Daoy (cell line): Measurements from ENCODE around the gene GFRA1. TPM values are rescaled to one million over a fixed set of nuclear protein-coding genes. Genes with fewer than 3 reads are reported as not detected.

Source experiments
- DNase-seq: peaks from one replicate; pipeline ENCODE4 v3.0.0-alpha.2; 2015; ENCODE audit warnings: low read depth
- total RNA-seq: library from RNA; depleted of rRNA; stranded (reverse); fragments of >200 nt; shearing (Covaris generic); gene quantifications from 2 replicates; pipeline ENCODE4 v1.2.3, GENCODE V29; 2014; rRNA removed

GFRA1 gene
- total RNA-seq, 1 experiment from 2014 or later = 1.1 TPM

DNA sequence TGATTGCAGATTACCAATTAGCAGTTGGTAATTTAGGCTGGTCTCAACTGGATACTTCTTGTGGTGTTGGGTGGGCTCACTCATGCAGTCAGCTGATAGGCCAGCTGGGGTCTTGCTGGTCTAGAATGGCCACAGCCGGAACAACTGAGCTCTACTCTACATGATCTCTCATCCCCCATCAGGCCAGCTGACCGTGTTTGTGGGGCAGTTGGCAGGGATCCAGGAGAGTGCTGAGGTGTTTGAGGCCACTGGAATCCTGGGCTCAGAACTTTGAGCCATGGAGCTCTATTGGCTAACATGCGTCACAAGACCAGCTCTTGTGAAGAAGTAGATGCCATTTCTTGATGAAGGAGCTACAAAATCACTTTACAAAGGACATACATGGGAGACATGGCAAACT is 242.4 kb downstream of the GFRA1 start:
- no peak for DNase-seq

- DNase-seq = no peak
Observed at GRCh38 chr10:116029826-116030225, 243.2 kb downstream of the GFRA1 start.

DNA sequence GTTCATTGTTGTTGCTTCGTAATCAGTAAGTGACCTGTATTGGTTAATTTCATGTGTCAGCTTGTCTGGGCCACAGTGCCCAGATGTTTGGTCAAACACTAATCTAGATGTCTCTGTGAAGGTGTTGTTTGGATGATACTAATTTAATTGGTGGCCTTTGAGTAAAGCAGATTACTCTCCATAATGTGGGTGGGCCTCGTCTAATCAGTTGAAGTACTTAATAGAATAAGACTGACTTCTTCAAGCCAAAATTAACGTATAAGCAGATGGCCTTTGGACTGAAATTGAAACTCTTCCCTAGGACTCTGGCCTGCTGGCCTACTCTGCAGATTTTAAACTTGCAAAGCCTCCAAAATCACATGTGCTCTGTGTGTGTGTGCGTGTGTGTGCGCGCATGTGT is 245.7 kb downstream of the GFRA1 start:
- no peak for DNase-seq

DNA sequence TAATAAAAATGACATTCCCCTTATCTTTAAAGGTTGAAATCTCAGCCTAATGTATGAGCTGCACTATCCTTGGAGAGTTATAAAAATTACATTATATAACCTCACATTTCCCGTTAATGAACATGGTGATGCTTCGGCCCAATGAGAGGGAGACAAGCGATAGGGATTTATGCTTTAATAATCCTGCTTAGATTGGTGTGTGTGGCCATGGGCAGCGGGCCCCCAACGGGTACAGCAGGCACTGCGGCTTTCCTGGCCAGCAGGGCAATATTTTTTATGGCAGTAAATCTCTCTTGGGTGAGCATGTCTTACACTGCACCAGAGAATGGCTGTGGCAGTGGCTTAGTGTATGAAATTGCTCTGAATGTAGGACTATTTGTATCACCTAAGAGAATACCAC is 246.3 kb downstream of the GFRA1 start:
- no peak for DNase-seq

- no peak for DNase-seq
Observed at GRCh38 chr10:116026315-116026714, 246.7 kb downstream of the GFRA1 start.

DNA sequence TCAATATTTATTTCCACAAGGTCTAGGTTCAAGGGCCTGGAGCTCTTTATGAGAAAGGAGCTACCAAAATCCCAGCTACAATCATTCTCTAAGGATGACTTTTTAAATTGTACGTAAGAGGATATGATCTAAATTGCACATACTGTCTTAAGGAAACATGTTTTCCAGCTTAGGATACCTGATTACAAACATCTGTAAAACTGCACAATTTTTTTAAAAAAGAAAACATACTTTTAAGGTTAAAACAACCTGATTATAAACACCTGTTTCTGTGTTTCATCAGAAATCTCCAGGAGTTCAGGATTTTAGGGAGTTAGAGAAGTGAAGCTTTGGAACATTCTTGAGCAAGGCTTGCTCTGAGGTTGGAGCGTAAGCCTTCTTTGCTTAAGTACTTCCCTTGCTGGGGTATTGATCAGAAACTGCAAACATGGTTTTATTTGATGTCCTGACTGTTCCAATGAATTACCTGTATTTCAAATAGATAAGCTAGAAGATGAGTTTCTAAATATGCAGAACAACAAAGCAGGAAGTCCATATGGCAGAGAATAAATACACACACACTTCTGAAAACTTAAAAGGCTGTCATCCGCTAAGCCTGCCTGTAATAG is 248.6 kb downstream of the GFRA1 start:
- DNase-seq = no peak

- no peak for DNase-seq
Observed at GRCh38 chr10:116017405-116017804, 255.6 kb downstream of the GFRA1 start.

DNA sequence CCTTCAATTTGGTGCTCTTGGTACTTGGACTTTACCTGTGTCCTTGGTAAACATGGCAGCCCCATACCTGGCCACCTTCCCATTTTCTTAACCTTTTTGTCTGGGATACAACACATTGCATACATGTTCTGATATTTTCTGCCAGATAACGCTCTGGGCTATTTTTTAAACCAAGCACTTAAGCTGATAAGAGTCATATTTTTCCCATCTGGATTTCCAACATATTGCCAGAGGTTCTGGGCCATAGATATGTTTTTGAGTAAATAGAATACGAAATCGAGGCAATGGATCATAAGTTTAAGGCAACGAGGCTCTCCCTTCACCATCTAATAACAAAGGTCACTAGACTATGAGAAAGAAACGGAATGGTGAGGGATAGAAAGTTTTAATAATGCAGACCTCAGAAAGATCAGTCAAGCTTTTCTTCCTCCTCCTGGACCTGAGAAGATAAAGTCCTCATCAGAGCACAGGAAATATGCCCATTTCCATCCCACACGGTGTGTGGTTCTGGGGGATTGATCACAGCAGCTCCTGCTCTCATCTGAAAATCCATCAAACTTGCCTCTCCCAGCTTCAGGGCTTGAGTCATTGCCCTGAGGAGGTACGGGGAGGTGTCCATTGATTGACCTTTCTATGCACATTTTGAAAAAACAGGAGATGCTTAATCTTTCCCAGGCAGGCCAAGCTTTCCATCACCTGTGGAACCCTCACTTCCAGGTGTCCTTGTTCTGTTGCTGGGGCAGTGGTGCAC is 257.2 kb downstream of the GFRA1 start:
- no peak for DNase-seq

GRCh38 chr10:116014871-116015582 is 258.0 kb downstream of the GFRA1 start:
- DNase-seq = no peak

GRCh38 chr10:116014326-116014725 is 258.7 kb downstream of the GFRA1 start:
- DNase-seq = no peak

DNA sequence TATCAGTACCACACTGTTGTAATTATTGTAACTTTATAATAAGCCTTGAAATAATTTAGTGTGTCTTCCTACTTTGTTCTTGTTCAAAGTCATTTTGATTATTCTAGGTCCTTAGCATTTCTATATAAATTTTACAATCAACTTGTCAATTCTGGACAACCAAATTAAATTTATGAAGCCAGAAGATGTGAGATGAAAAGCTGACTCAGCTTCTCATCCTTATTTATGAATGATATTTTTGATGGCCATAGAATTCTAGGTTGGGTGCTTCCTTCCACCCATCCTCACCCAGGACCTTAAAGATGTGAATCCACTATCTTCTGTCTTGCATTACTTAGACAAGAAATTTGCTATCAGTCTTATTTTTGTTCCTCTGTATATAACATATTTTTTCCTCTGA is 261.1 kb downstream of the GFRA1 start:
- no peak for DNase-seq

DNA sequence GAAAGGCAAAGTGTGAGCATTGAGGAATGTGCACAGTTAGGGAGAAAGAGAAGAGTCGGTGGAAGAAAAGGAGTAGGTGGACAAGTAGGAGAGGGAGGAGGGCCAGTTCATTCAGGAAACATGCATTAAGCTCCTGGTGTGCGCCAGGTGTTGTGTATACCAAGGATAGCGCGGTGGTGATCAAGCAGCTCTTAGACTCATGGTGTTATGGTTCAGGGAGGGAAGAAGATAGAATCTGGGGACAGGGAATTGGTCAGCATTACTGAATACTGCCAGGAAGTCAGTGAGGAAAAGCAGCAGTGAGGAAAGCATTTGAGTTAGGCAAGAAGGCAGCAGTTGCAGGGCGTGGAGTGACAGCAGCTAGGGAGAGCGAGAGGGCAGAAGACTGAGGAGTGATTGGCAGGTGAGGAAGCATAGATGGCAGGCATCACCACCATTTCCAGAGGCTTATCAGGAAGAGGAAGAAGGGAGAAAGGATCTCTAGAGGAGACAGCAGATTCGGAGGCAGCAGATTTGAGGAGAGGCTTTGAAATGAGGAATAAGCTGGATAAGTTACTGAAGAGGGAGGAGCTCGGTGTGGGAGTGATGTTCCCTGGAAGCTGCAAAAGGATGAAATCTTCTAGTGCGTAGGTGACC is 265.6 kb downstream of the GFRA1 start:
- no peak for DNase-seq

Other genes starting within 250 kb of the GFRA1 start
- not detected in 2 replicates for gene CCDC172, start 51.2 kb upstream of the GFRA1 start, total RNA-seq
- 0.17 TPM in 1 of 2 replicates, not detected in the other for gene PNLIPRP3, start 154.6 kb upstream of the GFRA1 start, total RNA-seq